HEK293 (cell line): ENCODE results near the gene ATP11C.
"Not testable (repeated sequence)": the region's sequence is repeated elsewhere in the genome, so short reads cannot be mapped to it uniquely, and the experiment has no call there.

Experiments
- CTCF ChIA-PET: fragments of 350-600 bp; formaldehyde crosslinking; extraction: SDS; loops from one replicate; lab custom pipeline; 2021; ENCODE audit warnings: antibody characterized with exemption; lab: Yijun Ruan, JAX
- POLR2A ChIA-PET: fragments of 300-600 bp; formaldehyde crosslinking; extraction: SDS; loops from one replicate; lab custom pipeline; 2020; ENCODE audit warnings: antibody characterized with exemption, inconsistent platforms; lab: Yijun Ruan, JAX
- H3K27ac ChIP-seq: fragments of 200-500 bp; sonication (Bioruptor generic); 2 replicates; pipeline ENCODE4 v1.5.1; 2014; ENCODE audit warnings: low read depth, low read length, control low read depth, inconsistent platforms; ENCODE audit errors: extremely low read depth
- H3K36me3 ChIP-seq, 2 experiments: fragments of 200-500 bp in 1 of 2; sonication (Bioruptor generic) in 1 of 2; 1 replicate in 1 of 2; 2 replicates in 1 of 2; pipeline ENCODE4 v1.5.1; 2014 to 2017; ENCODE audit warnings: inconsistent platforms in 2 of 2, low read length in 2 of 2; ENCODE audit not compliant: control insufficient read depth in 2 of 2, insufficient read depth in 1 of 2
- H3K4me1 ChIP-seq: fragments of 200-500 bp; sonication (Bioruptor generic); 2 replicates; pipeline ENCODE4 v1.5.1; 2014; ENCODE audit warnings: mild to moderate bottlenecking, low read length, inconsistent platforms; ENCODE audit not compliant: control insufficient read depth, insufficient read depth
- H3K4me3 ChIP-seq: 2 replicates; pipeline ENCODE4 v1.5.1; 2011; ENCODE audit warnings: low read depth, mild to moderate bottlenecking, control low read depth, low read length, moderate library complexity
- H3K9me3 ChIP-seq: fragments of 200-500 bp; sonication (Bioruptor generic); 2 replicates; pipeline ENCODE4 v1.5.1; 2014; ENCODE audit warnings: low read depth, low read length, inconsistent platforms; ENCODE audit not compliant: control insufficient read depth, insufficient read depth
- ATF2 ChIP-seq: fragments of 450-650 bp; formaldehyde crosslinking; IDR thresholded peaks from 2 replicates; pipeline ENCODE4 v1.5.1; 2016; ENCODE audit warnings: missing biosample characterization, missing genetic modification characterization, low read depth
- BCL11B ChIP-seq: fragments of 450-650 bp; formaldehyde crosslinking; IDR thresholded peaks from 2 replicates; pipeline ENCODE4 v1.5.1; 2016; ENCODE audit warnings: low read depth, missing biosample characterization, missing genetic modification characterization
- BCL6B ChIP-seq: fragments of 450-650 bp; formaldehyde crosslinking; IDR thresholded peaks from 2 replicates; pipeline ENCODE4 v1.5.1; 2017; ENCODE audit warnings: missing biosample characterization, missing genetic modification characterization
- EGR2 ChIP-seq: fragments of 450-650 bp; formaldehyde crosslinking; IDR thresholded peaks from 2 replicates; pipeline ENCODE4 v1.5.1; 2016; ENCODE audit warnings: low read depth, missing biosample characterization, missing genetic modification characterization
- HOXA7 ChIP-seq: sonication (generic); formaldehyde crosslinking; IDR thresholded peaks from 2 replicates; pipeline ENCODE4 v1.8.1; 2022; ENCODE audit warnings: missing genetic modification reagents, borderline replicate concordance
- IKZF3 ChIP-seq: fragments of 450-650 bp; IDR thresholded peaks from 2 replicates; pipeline ENCODE4 v1.5.0; 2018; ENCODE audit warnings: missing biosample characterization, mild to moderate bottlenecking, missing genetic modification characterization, moderate library complexity
- PBX3 ChIP-seq: sonication (generic); formaldehyde crosslinking; IDR thresholded peaks from 2 replicates; pipeline ENCODE4 v1.8.1; 2022; ENCODE audit warnings: mild to moderate bottlenecking, moderate library complexity, missing genetic modification reagents
- SP7 ChIP-seq: fragments of 450-650 bp; formaldehyde crosslinking; IDR thresholded peaks from 2 replicates; pipeline ENCODE4 v1.5.1; 2016; ENCODE audit warnings: missing biosample characterization, missing genetic modification characterization
- ZBTB48 ChIP-seq: fragments of 450-650 bp; formaldehyde crosslinking; IDR thresholded peaks from 2 replicates; pipeline ENCODE4 v1.5.1; 2016; ENCODE audit warnings: missing biosample characterization, missing genetic modification characterization
- ZNF18 ChIP-seq: fragments of 450-650 bp; formaldehyde crosslinking; IDR thresholded peaks from 2 replicates; pipeline ENCODE4 v1.5.1; 2016; ENCODE audit warnings: missing biosample characterization, missing genetic modification characterization
- ZNF274 ChIP-seq, 2 experiments: fragments of 200-500 bp in 1 of 2; fragments of 450-650 bp in 1 of 2; sonication (Bioruptor generic) in 1 of 2; formaldehyde crosslinking in 1 of 2; IDR thresholded peaks; 2 replicates each; pipeline versions ENCODE4 v1.5.1 to v1.6.1; 2014 to 2016; ENCODE audit warnings: borderline replicate concordance in 1 of 2, inconsistent platforms in 1 of 2, low read length in 1 of 2, missing biosample characterization in 1 of 2, missing genetic modification characterization in 1 of 2
- ZNF280C ChIP-seq: fragments of 450-650 bp; formaldehyde crosslinking; IDR thresholded peaks from 2 replicates; pipeline ENCODE4 v1.5.1; 2016; ENCODE audit warnings: missing biosample characterization, missing genetic modification characterization
- ZNF324 ChIP-seq: fragments of 450-650 bp; formaldehyde crosslinking; IDR thresholded peaks from 2 replicates; pipeline ENCODE4 v1.5.1; 2016; ENCODE audit warnings: missing biosample characterization, missing genetic modification characterization
- ZNF426 ChIP-seq: fragments of 450-650 bp; formaldehyde crosslinking; IDR thresholded peaks from 2 replicates; pipeline ENCODE4 v1.5.1; 2017; ENCODE audit warnings: missing biosample characterization, missing genetic modification characterization, mild to moderate bottlenecking, inconsistent platforms, moderate library complexity
- ZNF560 ChIP-seq: fragments of 450-650 bp; formaldehyde crosslinking; IDR thresholded peaks from 2 replicates; pipeline ENCODE4 v1.5.1; 2017; ENCODE audit warnings: missing biosample characterization, missing genetic modification characterization, borderline replicate concordance
- ZNF692 ChIP-seq: fragments of 450-650 bp; formaldehyde crosslinking; IDR thresholded peaks from 2 replicates; pipeline ENCODE4 v1.5.1; 2016; ENCODE audit warnings: missing biosample characterization, missing genetic modification characterization
- ZNF776 ChIP-seq: fragments of 450-650 bp; formaldehyde crosslinking; IDR thresholded peaks from 2 replicates; pipeline ENCODE4 v1.5.0; 2017; ENCODE audit warnings: missing biosample characterization, missing genetic modification characterization, borderline replicate concordance

Gene ATP11C

GRCh38 chrX:139862208-139862607 is 70.6 kb downstream of the ATP11C start:
- ChIA-PET POLR2A (no interaction called here), CTCF (interaction anchor here (0.6 to 1.2 kb wide), 5 partner anchors 11 to 575 kb away, joined by 3 to 4 read pairs (median 3); no protein-coding TSS in a partner anchor)
- peaks cover 0 to 4% of the 10 kb centered on the region in 2 experiments; a peak in 1 of 3 replicates for H3K36me3 ChIP-seq
- no peaks in the 10 kb centered on the region for H3K4me1 ChIP-seq
- no peak overlapping the region for H3K27ac ChIP-seq
- H3K9me3 ChIP-seq, result no peaks in the 10 kb centered on the region; the same call in 1 of the 2 replicates
- no peak for TF ChIP-seq ZBTB48 (tag by site-specific recombination)
- no peak for TF ChIP-seq ZNF324 (tag by site-specific recombination)
- no peak for TF ChIP-seq IKZF3 (tag by site-specific recombination)
- TF ChIP-seq ZNF692 (tag by site-specific recombination), result no peak
- no peak for TF ChIP-seq ATF2 (tag by site-specific recombination)
- no peak for TF ChIP-seq ZNF280C
- no peak for TF ChIP-seq ZNF776 (tag by site-specific recombination)
- TF ChIP-seq SP7 (tag by site-specific recombination), result no peak
- TF ChIP-seq BCL11B (tag by site-specific recombination), result no peak
- no peak for TF ChIP-seq ZNF274 (IDR thresholded peaks at IDR 0.05; ENCODE audit: low read length)
- no peak for TF ChIP-seq ZNF274 (tag by site-specific recombination; IDR thresholded peaks at IDR 0.05; ENCODE audit: borderline replicate concordance)
- TF ChIP-seq HOXA7 (CRISPR knock-in tag), result no peak
- TF ChIP-seq ZNF560 (tag by site-specific recombination), result no peak
- no peak overlapping the region for H3K4me3 ChIP-seq

- H3K27ac ChIP-seq, POLR2A ChIA-PET, H3K4me3 ChIP-seq, H3K36me3 ChIP-seq, H3K4me1 ChIP-seq, H3K9me3 ChIP-seq, CTCF ChIA-PET: not testable (repeated sequence)
These were observed 76.0 kb downstream of the ATP11C start for GRCh38 chrX:139856826-139857225.

GRCh38 chrX:139851730-139852129 is 81.1 kb downstream of the ATP11C start:
- Histone ChIP-seq H3K4me3 (no peak overlapping the region), H3K27ac (no peak overlapping the region), H3K4me1 (no peaks in the 10 kb centered on the region; the same call in 1 of the 2 replicates), H3K36me3 (no peaks in the 10 kb centered on the region), H3K9me3 (no peaks in the 10 kb centered on the region)
- POLR2A ChIA-PET, result interaction anchor here (0.9 kb wide), 1 partner anchor 81 kb away, joined by 3 read pairs; no protein-coding TSS in a partner anchor
- TF ChIP-seq ZNF426 (tag by site-specific recombination), result no peak
- TF ChIP-seq PBX3 (CRISPR knock-in tag), result no peak
- no peak for TF ChIP-seq EGR2 (tag by site-specific recombination)
- no peak for TF ChIP-seq BCL6B
- TF ChIP-seq ZNF18, result no peak
- TF ChIP-seq, all 188 proteins: peak for 0
- CTCF ChIA-PET, result interaction anchor here (0.6 to 1.0 kb wide), 3 partner anchors 11 to 114 kb away, joined by 3 read pairs; no protein-coding TSS in a partner anchor
